H1 (cell line): ENCODE measurements around the gene GEMIN2. TPM values are rescaled to one million over a fixed set of nuclear protein-coding genes. Genes with fewer than 3 reads are reported as not detected.

Experiments used
- CTCF ChIA-PET: fragments of 300-600 bp; sonication (Branson Sonifier 250); formaldehyde crosslinking; loops from one replicate; lab custom pipeline; 2021; ENCODE audit not compliant: partially characterized antibody; lab: Charles Lee
- POLR2A ChIA-PET: fragments of 300-600 bp; sonication (Branson Sonifier 250); formaldehyde crosslinking; loops from one replicate; lab custom pipeline; 2021; ENCODE audit warnings: inconsistent platforms; ENCODE audit not compliant: partially characterized antibody; lab: Charles Lee
- DNase-seq, 2 experiments: peaks; one replicate each; pipeline versions ENCODE4 v3.0.0 to v3.0.0-alpha.2; 2010 to 2022; ENCODE audit warnings: low spot score in 2 of 2, low read depth in 1 of 2, mixed read lengths in 1 of 2
- FAIRE-seq: peaks from 2 replicates; lab custom pipeline; 2011; peaks lifted over from hg19 to GRCh38; lab: Jason Lieb, UNC
- H2AFZ ChIP-seq: 2 replicates; pipeline ENCODE4 v1.8.1; 2012; ENCODE audit warnings: low read length, inconsistent platforms
- H2AK5ac ChIP-seq: 2 replicates; pipeline ENCODE4 v1.6.1; 2013; ENCODE audit warnings: low read depth, low read length
- H2BK120ac ChIP-seq: replicated peaks from 2 replicates; pipeline ENCODE3; 2013; ENCODE audit warnings: low read depth, low read length, inconsistent platforms
- H2BK12ac ChIP-seq: 2 replicates; pipeline ENCODE4 v1.6.1; 2013; ENCODE audit warnings: low read depth, low read length
- H2BK15ac ChIP-seq: 2 replicates; pipeline ENCODE4 v1.6.1; 2013; ENCODE audit warnings: low read length
- H2BK20ac ChIP-seq: 2 replicates; pipeline ENCODE4 v1.6.1; 2013; ENCODE audit warnings: low read length
- H2BK5ac ChIP-seq: 2 replicates; pipeline ENCODE4 v1.6.1; 2013; ENCODE audit warnings: low read depth, low read length
- H3K14ac ChIP-seq: 2 replicates; pipeline ENCODE4 v1.6.1; 2013; ENCODE audit warnings: inconsistent platforms; ENCODE audit not compliant: insufficient read length
- H3K18ac ChIP-seq: 2 replicates; pipeline ENCODE4 v1.6.1; 2013; ENCODE audit warnings: low read length; ENCODE audit errors: extremely low read depth
- H3K23ac ChIP-seq: 2 replicates; pipeline ENCODE4 v1.6.1; 2013; ENCODE audit warnings: inconsistent platforms; ENCODE audit not compliant: insufficient read length
- H3K23me2 ChIP-seq: 2 replicates; pipeline ENCODE4 v1.6.1; 2013; ENCODE audit warnings: low read depth, low read length
- H3K27ac ChIP-seq: 2 replicates; pipeline ENCODE4 v1.6.1; 2011; ENCODE audit warnings: low read depth, low read length, inconsistent platforms
- H3K27me3 ChIP-seq, 4 experiments: replicated peaks in 1 of 4; 1 replicate in 1 of 4; 2 replicates in 3 of 4; pipeline versions ENCODE4 v1.6.1 to v1.8.1; 2011 to 2013; ENCODE audit warnings: low read length in 3 of 4, mild to moderate bottlenecking in 3 of 4, inconsistent platforms in 2 of 4, mixed read lengths in 2 of 4, moderate library complexity in 1 of 4; ENCODE audit not compliant: control insufficient read depth in 3 of 4, insufficient read depth in 3 of 4; ENCODE audit errors: extremely low read depth in 1 of 4
- H3K36me3 ChIP-seq, 4 experiments: 2 replicates each; pipeline versions ENCODE4 v1.6.1 to v1.8.1; 2011 to 2013; ENCODE audit warnings: mild to moderate bottlenecking in 4 of 4, low read length in 3 of 4, moderate library complexity in 2 of 4, control low read depth in 1 of 4, inconsistent platforms in 1 of 4; ENCODE audit not compliant: insufficient read depth in 4 of 4, control insufficient read depth in 2 of 4
- H3K4ac ChIP-seq: replicated peaks from 2 replicates; pipeline ENCODE3; 2013; ENCODE audit warnings: low read length, low read depth, mixed read lengths, inconsistent platforms; ENCODE audit not compliant: insufficient read length
- H3K4me1 ChIP-seq, 4 experiments: replicated peaks in 1 of 4; 1 replicate in 1 of 4; 2 replicates in 3 of 4; pipeline versions ENCODE4 v1.6.1 to v1.8.1; 2011 to 2013; ENCODE audit warnings: low read length in 3 of 4, inconsistent platforms in 2 of 4, mixed read lengths in 1 of 4; ENCODE audit not compliant: insufficient read depth in 4 of 4, control insufficient read depth in 3 of 4
- H3K4me2 ChIP-seq, 2 experiments: 2 replicates each; pipeline versions ENCODE4 v1.6.1 to v1.8.1; 2011 to 2013; ENCODE audit warnings: low read depth in 2 of 2, low read length in 2 of 2, control low read depth in 1 of 2, inconsistent platforms in 1 of 2, mild to moderate bottlenecking in 1 of 2; ENCODE audit not compliant: insufficient read depth in 1 of 2
- H3K4me3 ChIP-seq, 4 experiments: fragments of 200-600, 300-600 bp in 1 of 4; sonication (generic), shearing (Covaris generic), sonication (Bioruptor Twin) in 1 of 4; 2 replicates each; pipeline versions ENCODE4 v1.5.1 to v1.8.1; 2011 to 2016; ENCODE audit warnings: low read length in 4 of 4, low read depth in 3 of 4, control low read depth in 2 of 4, inconsistent platforms in 2 of 4, mild to moderate bottlenecking in 2 of 4, mixed read lengths in 1 of 4, moderate library complexity in 1 of 4; ENCODE audit not compliant: insufficient read depth in 2 of 4; ENCODE audit errors: extremely low read depth in 1 of 4
- H3K56ac ChIP-seq: replicated peaks from 2 replicates; pipeline ENCODE3; 2013; ENCODE audit warnings: low read depth, mild to moderate bottlenecking, mixed read lengths, low read length, inconsistent platforms; ENCODE audit not compliant: insufficient read length
- H3K79me1 ChIP-seq: 2 replicates; pipeline ENCODE4 v1.6.1; 2013; ENCODE audit warnings: low read depth, low read length, control low read depth
- H3K79me2 ChIP-seq, 2 experiments: 2 replicates each; pipeline versions ENCODE4 v1.6.1 to v1.8.1; 2012 to 2013; ENCODE audit warnings: low read length in 2 of 2, mild to moderate bottlenecking in 2 of 2, inconsistent platforms in 1 of 2; ENCODE audit not compliant: insufficient read depth in 2 of 2, control insufficient read depth in 1 of 2
- H3K9ac ChIP-seq, 4 experiments: replicated peaks in 1 of 4; 1 replicate in 1 of 4; 2 replicates in 3 of 4; pipeline versions ENCODE4 v1.6.1 to v1.8.1; 2011 to 2013; ENCODE audit warnings: low read depth in 3 of 4, low read length in 3 of 4, control low read depth in 2 of 4, mild to moderate bottlenecking in 2 of 4, moderate library complexity in 2 of 4, inconsistent platforms in 1 of 4; ENCODE audit errors: extremely low read depth in 1 of 4
- H3K9me3 ChIP-seq, 2 experiments: 2 replicates each; pipeline versions ENCODE4 v1.6.1 to v1.8.1; 2012 to 2013; ENCODE audit warnings: mild to moderate bottlenecking in 2 of 2, moderate library complexity in 2 of 2, control low read depth in 1 of 2, inconsistent platforms in 1 of 2, low read depth in 1 of 2, low read length in 1 of 2, mixed read lengths in 1 of 2; ENCODE audit not compliant: insufficient read depth in 2 of 2
- H4K20me1 ChIP-seq, 2 experiments: replicated peaks in 1 of 2; 2 replicates each; pipeline versions ENCODE3 to v1.8.1; 2011 to 2013; ENCODE audit warnings: inconsistent platforms in 2 of 2, low read length in 2 of 2, mild to moderate bottlenecking in 1 of 2; ENCODE audit not compliant: insufficient read depth in 2 of 2, control insufficient read depth in 1 of 2
- H4K5ac ChIP-seq: 2 replicates; pipeline ENCODE4 v1.6.1; 2013; ENCODE audit warnings: low read length, low read depth, mixed read lengths, inconsistent platforms; ENCODE audit not compliant: insufficient read length
- H4K8ac ChIP-seq: 2 replicates; pipeline ENCODE4 v1.8.0; 2013; ENCODE audit warnings: mild to moderate bottlenecking, moderate library complexity, low read length, inconsistent platforms; ENCODE audit not compliant: insufficient read depth; ENCODE audit errors: extremely low read depth
- H4K91ac ChIP-seq: replicated peaks from 2 replicates; pipeline ENCODE3; 2013; ENCODE audit warnings: low read length, mixed read lengths, inconsistent platforms; ENCODE audit not compliant: insufficient read length
- JUND ChIP-seq: IDR thresholded peaks from 2 replicates; pipeline ENCODE4 v1.6.1; 2011; ENCODE audit warnings: mild to moderate bottlenecking, improper control_type of control experiment, low read length
- POLR2A ChIP-seq, 2 experiments: IDR thresholded peaks; 1 replicate in 1 of 2; 2 replicates in 1 of 2; pipeline ENCODE4 v1.6.1; 2011; ENCODE audit warnings: low read depth in 2 of 2, low read length in 2 of 2, mild to moderate bottlenecking in 2 of 2; ENCODE audit errors: control extremely low read depth in 1 of 2
- POLR2AphosphoS5 ChIP-seq: IDR thresholded peaks from 2 replicates; pipeline ENCODE4 v1.6.1; 2011; ENCODE audit warnings: low read depth, low read length
- SP1 ChIP-seq: IDR thresholded peaks from 2 replicates; pipeline ENCODE4 v1.6.1; 2011; ENCODE audit warnings: low read depth, low read length
- SRF ChIP-seq: IDR thresholded peaks from 2 replicates; pipeline ENCODE4 v1.6.1; 2011; ENCODE audit warnings: mild to moderate bottlenecking, low read depth, low read length, moderate library complexity
- TBP ChIP-seq: IDR thresholded peaks from 2 replicates; pipeline ENCODE4 v1.6.1; 2011; ENCODE audit warnings: low read depth, low read length, improper control_type of control experiment
- WGBS, 2 experiments: shearing (Covaris generic) in 1 of 2; methylation state at CpG; one replicate each; pipeline versions ENCODE4 v1.1.6 to v1.1.7; 2013 to 2015; ENCODE audit warnings: low lambda C conversion rate in 2 of 2, mixed read lengths in 2 of 2, inconsistent platforms in 1 of 2, low coverage in 1 of 2, missing lambda C conversion rate in 1 of 2; ENCODE audit not compliant: insufficient replicate concordance in 2 of 2, insufficient coverage in 1 of 2, insufficient read length in 1 of 2; ENCODE audit errors: extremely low coverage in 1 of 2, missing lambda C conversion rate in 1 of 2; 5-methylcytosine and 5-hydroxymethylcytosine counted together
- polyA plus RNA-seq, 7 experiments: library from polyadenylated mRNA; depleted of rRNA in 3 of 7; stranded (reverse) in 5 of 7; unstranded in 2 of 7; fragments of >200 nt in 5 of 7; fragments of 200-250 nt in 2 of 7; gene quantifications; 1 replicate in 5 of 7; 2 replicates in 1 of 7; 4 replicates in 1 of 7; pipeline versions ENCODE4 v1.2.1 to v1.2.3, GENCODE V29; 2011 to 2013; ENCODE audit warnings: missing spikeins in 2 of 7, mixed read lengths in 2 of 7
- total RNA-seq: library from RNA; stranded (reverse); fragmentation: NEBNext Ultra II Directional; extraction: Animal tissue kit (Norgen Biotek cat#: 25700); gene quantifications from 2 replicates; pipeline ENCODE4 v1.2.1, GENCODE V29; 2021
- TF ChIP-seq, protein P1 (sequence below), 3 experiments: IDR thresholded peaks; 1 replicate in 2 of 3; 2 replicates in 1 of 3; pipeline versions ENCODE4 v1.5.1 to v1.6.1; 2011; ENCODE audit warnings: low read length in 3 of 3, mild to moderate bottlenecking in 3 of 3, inconsistent platforms in 2 of 3, low read depth in 1 of 3, moderate library complexity in 1 of 3; ENCODE audit not compliant: insufficient read depth in 1 of 3; ENCODE audit errors: control extremely low read depth in 1 of 3

The GEMIN2 gene
- total and polyA plus RNA-seq, 2 of the 8 experiments (the other 6 are each of a cell fraction or from before 2014, with no cell fraction given) = 29.1 to 30.8 TPM

DNA sequence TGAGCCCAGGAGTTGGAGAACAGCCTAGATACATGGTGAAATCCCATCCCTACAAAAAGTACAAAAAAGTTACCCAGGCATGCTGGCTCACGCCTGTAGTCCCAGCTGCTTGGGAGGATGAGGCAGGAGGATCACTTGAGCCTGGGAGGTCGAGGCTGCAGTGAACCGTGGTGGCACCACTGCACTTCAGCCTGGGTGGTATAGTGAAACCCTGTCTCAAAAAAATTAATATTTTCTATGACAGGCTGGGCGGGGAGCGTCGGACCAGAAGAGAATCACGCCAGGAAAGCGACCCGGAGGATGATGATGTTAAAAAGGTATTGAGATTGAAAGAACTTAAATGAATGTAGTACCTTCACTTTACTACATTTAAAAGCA, 63.0 kb downstream of the GEMIN2 start:
- no peak overlapping the region for H4K91ac ChIP-seq
- H2AFZ ChIP-seq = no peak overlapping the region
- H4K20me1 ChIP-seq = peaks cover 5 to 7% of the 10 kb centered on the region in 2 experiments
- H3K18ac ChIP-seq = no peak overlapping the region
- peak overlapping the region; percentile 69 to 79; a peak in 2 of 4 replicates for H3K4me2 ChIP-seq
- no peak overlapping the region; the same call in 1 of the 2 replicates for H3K27ac ChIP-seq
- no peak overlapping the region for H2BK5ac ChIP-seq
- H3K4me1 ChIP-seq = no peaks in the 10 kb centered on the region; a peak in 2 of 7 replicates
- no peak overlapping the region for H2BK12ac ChIP-seq
- no peak overlapping the region for H2AK5ac ChIP-seq
- DNase-seq (no peak), FAIRE-seq (no peak)
- ChIA-PET CTCF (no interaction called here), POLR2A (interaction anchor here (0.5 to 5.4 kb wide), 11 partner anchors 12 to 125 kb away, joined by 3 to 82 read pairs (median 5); partner anchors contain the start of genes GEMIN2 and SEC23A)
- peak overlapping the region in 2 of 4 experiments; percentile 20 to 38; a peak in 1 of 7 replicates for H3K9ac ChIP-seq
- no peak overlapping the region for H3K4ac ChIP-seq
- no peak overlapping the region for H2BK20ac ChIP-seq
- H2BK120ac ChIP-seq = no peak overlapping the region
- no peaks in the 10 kb centered on the region for H3K9me3 ChIP-seq
- H2BK15ac ChIP-seq = no peak overlapping the region
- no peaks in the 10 kb centered on the region; the same call in none of the 2 replicates for H3K79me1 ChIP-seq
- peaks cover 36 to 64% (median 54%) of the 10 kb centered on the region in 4 experiments for H3K36me3 ChIP-seq
- peak overlapping the region in 1 of 4 experiments; percentile 95; a peak in 2 of 8 replicates for H3K4me3 ChIP-seq
- no peak overlapping the region for H3K23ac ChIP-seq
- peaks cover 8 to 52% of the 10 kb centered on the region in 2 experiments for H3K79me2 ChIP-seq
- H3K14ac ChIP-seq = no peak overlapping the region
- peak overlapping the region; percentile 57; the same call in 1 of the 2 replicates for H4K8ac ChIP-seq
- peaks cover 2% of the 10 kb centered on the region; the same call in 1 of the 2 replicates for H3K23me2 ChIP-seq
- peak; percentile 70; the same call in 1 of the 2 replicates for TF ChIP-seq POLR2AphosphoS5
- TF ChIP-seq, protein P1, sequence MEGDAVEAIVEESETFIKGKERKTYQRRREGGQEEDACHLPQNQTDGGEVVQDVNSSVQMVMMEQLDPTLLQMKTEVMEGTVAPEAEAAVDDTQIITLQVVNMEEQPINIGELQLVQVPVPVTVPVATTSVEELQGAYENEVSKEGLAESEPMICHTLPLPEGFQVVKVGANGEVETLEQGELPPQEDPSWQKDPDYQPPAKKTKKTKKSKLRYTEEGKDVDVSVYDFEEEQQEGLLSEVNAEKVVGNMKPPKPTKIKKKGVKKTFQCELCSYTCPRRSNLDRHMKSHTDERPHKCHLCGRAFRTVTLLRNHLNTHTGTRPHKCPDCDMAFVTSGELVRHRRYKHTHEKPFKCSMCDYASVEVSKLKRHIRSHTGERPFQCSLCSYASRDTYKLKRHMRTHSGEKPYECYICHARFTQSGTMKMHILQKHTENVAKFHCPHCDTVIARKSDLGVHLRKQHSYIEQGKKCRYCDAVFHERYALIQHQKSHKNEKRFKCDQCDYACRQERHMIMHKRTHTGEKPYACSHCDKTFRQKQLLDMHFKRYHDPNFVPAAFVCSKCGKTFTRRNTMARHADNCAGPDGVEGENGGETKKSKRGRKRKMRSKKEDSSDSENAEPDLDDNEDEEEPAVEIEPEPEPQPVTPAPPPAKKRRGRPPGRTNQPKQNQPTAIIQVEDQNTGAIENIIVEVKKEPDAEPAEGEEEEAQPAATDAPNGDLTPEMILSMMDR (IDR thresholded peaks at IDR 0.05; ENCODE audit: control extremely low read depth in 1 of 3, insufficient read depth in 1 of 3, low read depth in 1 of 3, low read length in 3 of 3) = 0 out of 4 replicates have a peak, but pooled peaks of 1 of the 3 experiments have one; percentile 6
- TF ChIP-seq JUND = no peak
- no peak for TF ChIP-seq SRF
- TF ChIP-seq POLR2A (IDR thresholded peaks at IDR 0.05; ENCODE audit: control extremely low read depth in 1 of 2, low read depth in 2 of 2, low read length in 2 of 2) = 0 out of 3 replicates have a peak, but pooled peaks of 1 of the 2 experiments have one; percentile 3
- TF ChIP-seq SP1 = no peak
- no peak for TF ChIP-seq TBP
- H4K5ac ChIP-seq = no peak overlapping the region
- no peak overlapping the region for H3K56ac ChIP-seq
- 95% methylated on average over 9 of the region's 9 CpGs; no CpG with 5 or more reads in 1 of the 2 experiments for WGBS, 2 experiments
- no peaks in the 10 kb centered on the region for H3K27me3 ChIP-seq
